ENCODE measurements around the gene PGA5. TPM values are rescaled to one million over a fixed set of nuclear protein-coding genes. Genes with fewer than 3 reads are reported as not detected.
A peak's percentile ranks its signal among the peaks of the same experiment; 100 is the strongest.

Gene PGA5
- total and polyA plus RNA-seq, 9 of the 15 experiments (the other 6 are each of a cell fraction or from before 2014, with no cell fraction given), result not detected

GRCh38 chr11:61281581-61282250, 40.7 kb downstream of the PGA5 start (continued):
- TF ChIP-seq NKRF (IDR thresholded peaks at IDR 0.05; ENCODE audit: borderline replicate concordance) (no peak), BRF1 (IDR thresholded peaks at IDR 0.05; ENCODE audit: borderline replicate concordance, extremely low read depth, insufficient read length) (no peak), STAT5A (IDR thresholded peaks at IDR 0.05; ENCODE audit: borderline replicate concordance, low read length) (no peak), ATF1 (CRISPR knock-in tag; IDR thresholded peaks at IDR 0.05) (no peak), ATF1 (tag; IDR thresholded peaks at IDR 0.05) (no peak), KLF13 (tag; IDR thresholded peaks at IDR 0.05; ENCODE audit: borderline replicate concordance, low read depth) (no peak), CC2D1A (IDR thresholded peaks at IDR 0.05) (no peak), RBM39 (optimal IDR thresholded peaks at IDR 0.05; ENCODE audit: low read depth, low read length) (no peak), HMBOX1 (IDR thresholded peaks at IDR 0.05) (no peak), ZC3H11A (IDR thresholded peaks at IDR 0.05; ENCODE audit: low read depth, low read length) (no peak), PCBP2 (IDR thresholded peaks at IDR 0.05; ENCODE audit: low read depth, low read length, poor library complexity, severe bottlenecking) (no peak), PTBP1 (IDR thresholded peaks at IDR 0.05; ENCODE audit: low read depth, low read length) (no peak), ZNF778 (CRISPR knock-in tag; IDR thresholded peaks at IDR 0.05) (no peak), ZNF592 (IDR thresholded peaks at IDR 0.05) (peak; percentile 82; the same call in 1 of the 2 replicates), MLX (CRISPR knock-in tag; conservative IDR thresholded peaks at IDR 0.05) (no peak), CBFB (CRISPR knock-in tag; IDR thresholded peaks at IDR 0.05) (no peak), ARNT (IDR thresholded peaks at IDR 0.05) (no peak), POLR2B (IDR thresholded peaks at IDR 0.05; ENCODE audit: low read depth, partially characterized antibody) (no peak), ETV5 (CRISPR knock-in tag; IDR thresholded peaks at IDR 0.05; ENCODE audit: low read depth) (no peak), POLR3A (IDR thresholded peaks at IDR 0.05; ENCODE audit: borderline replicate concordance, extremely low read depth, insufficient read depth, insufficient read length) (no peak)

Data from K562 (cell line).